IMR-90 (cell line): Measurements from ENCODE around the gene SREK1. TPM values are rescaled to one million over a fixed set of nuclear protein-coding genes. Genes with fewer than 3 reads are reported as not detected.
A peak's percentile ranks its signal among the peaks of the same experiment; 100 is the strongest.

ENCODE experiments used
- ATAC-seq: fragments of 200-7000 bp; cut with Tn5 transposase; 2 replicates; pipeline ENCODE4 v1.9.1; 2020; ENCODE audit warnings: low read depth, mild to moderate bottlenecking, moderate library complexity
- BruUV-seq: library from RNA; stranded (reverse); fragments of 400-500 nt; replicated peaks from 2 replicates; lab custom pipeline; 2021; lab: Mats Ljungman, UMichigan
- CTCF ChIA-PET: fragments of 300-600 bp; formaldehyde crosslinking; extraction: SDS; loops from one replicate; lab custom pipeline; 2021; ENCODE audit warnings: antibody characterized with exemption; lab: Yijun Ruan, JAX
- POLR2A ChIA-PET: fragments of 300-600 bp; sonication (Branson Sonifier 250); formaldehyde crosslinking; loops from one replicate; lab custom pipeline; 2022; ENCODE audit warnings: antibody characterized with exemption; ENCODE audit not compliant: unreplicated experiment; lab: Charles Lee
- DNase-seq: peaks from one replicate; pipeline ENCODE4 v3.0.0; 2013
- H2AFZ ChIP-seq: replicated peaks from 2 replicates; pipeline ENCODE3; 2013; ENCODE audit warnings: low read length, mild to moderate bottlenecking; ENCODE audit not compliant: poor library complexity
- H2AK5ac ChIP-seq: 2 replicates; pipeline ENCODE4 v1.6.1; 2013; ENCODE audit warnings: low read depth, low read length, inconsistent platforms
- H2AK9ac ChIP-seq: replicated peaks from 2 replicates; pipeline ENCODE3; 2013; ENCODE audit warnings: mild to moderate bottlenecking, low read depth, low read length, moderate library complexity; ENCODE audit not compliant: poor library complexity
- H2BK120ac ChIP-seq: 2 replicates; pipeline ENCODE4 v1.6.1; 2013; ENCODE audit warnings: low read depth, low read length, inconsistent platforms
- H2BK15ac ChIP-seq: 3 replicates; pipeline ENCODE4 v1.6.1; 2013; ENCODE audit warnings: low read depth, low read length, inconsistent platforms
- H2BK20ac ChIP-seq: 2 replicates; pipeline ENCODE4 v1.6.1; 2013; ENCODE audit warnings: low read depth, mild to moderate bottlenecking, inconsistent platforms, low read length, moderate library complexity
- H2BK5ac ChIP-seq: 2 replicates; pipeline ENCODE4 v1.6.1; 2013; ENCODE audit warnings: mild to moderate bottlenecking, low read depth, low read length, inconsistent platforms; ENCODE audit not compliant: poor library complexity, severe bottlenecking
- H3K14ac ChIP-seq: replicated peaks from 2 replicates; pipeline ENCODE4 v1.6.1; 2013; ENCODE audit warnings: low read depth, low read length, inconsistent platforms
- H3K18ac ChIP-seq: 2 replicates; pipeline ENCODE4 v1.6.1; 2013; ENCODE audit warnings: low read depth, low read length, control low read depth
- H3K23ac ChIP-seq: 2 replicates; pipeline ENCODE4 v1.6.1; 2013; ENCODE audit warnings: low read depth, low read length, inconsistent platforms
- H3K27ac ChIP-seq: 2 replicates; pipeline ENCODE4 v1.5.1; 2013; ENCODE audit warnings: mild to moderate bottlenecking, control low read depth, low read length; ENCODE audit not compliant: insufficient read depth
- H3K27me3 ChIP-seq: 2 replicates; pipeline ENCODE4 v1.6.1; 2013; ENCODE audit warnings: low read length; ENCODE audit not compliant: control insufficient read depth, insufficient read depth
- H3K36me3 ChIP-seq: 2 replicates; pipeline ENCODE4 v1.6.1; 2013; ENCODE audit warnings: low read length, mixed read lengths; ENCODE audit not compliant: control insufficient read depth, insufficient read depth
- H3K4ac ChIP-seq: 2 replicates; pipeline ENCODE4 v1.6.1; 2013; ENCODE audit warnings: low read depth, low read length, inconsistent platforms
- H3K4me1 ChIP-seq: 2 replicates; pipeline ENCODE4 v1.6.1; 2013; ENCODE audit warnings: low read length, mixed read lengths; ENCODE audit not compliant: control insufficient read depth, insufficient read depth
- H3K4me2 ChIP-seq: 2 replicates; pipeline ENCODE4 v1.6.1; 2013; ENCODE audit warnings: low read depth, mild to moderate bottlenecking, control low read depth, low read length, moderate library complexity
- H3K4me3 ChIP-seq: 2 replicates; pipeline ENCODE4 v1.5.1; 2013; ENCODE audit warnings: low read depth, mild to moderate bottlenecking, control low read depth, low read length, moderate library complexity; ENCODE audit not compliant: insufficient read depth
- H3K56ac ChIP-seq: 2 replicates; pipeline ENCODE4 v1.6.1; 2013; ENCODE audit warnings: low read length, inconsistent platforms; ENCODE audit not compliant: insufficient read depth; ENCODE audit errors: extremely low read depth
- H3K79me1 ChIP-seq, 2 experiments: 2 replicates each; pipeline ENCODE4 v1.6.1; 2013; ENCODE audit warnings: low read length in 2 of 2, inconsistent platforms in 1 of 2, low read depth in 1 of 2
- H3K9ac ChIP-seq: 2 replicates; pipeline ENCODE4 v1.6.1; 2013; ENCODE audit warnings: low read depth, low read length, control low read depth
- H3K9me1 ChIP-seq: 2 replicates; pipeline ENCODE4 v1.6.1; 2013; ENCODE audit warnings: low read length, inconsistent platforms; ENCODE audit not compliant: insufficient read depth
- H3K9me3 ChIP-seq: 2 replicates; pipeline ENCODE4 v1.6.1; 2013; ENCODE audit warnings: low read length; ENCODE audit not compliant: control insufficient read depth, insufficient read depth
- H4K20me1 ChIP-seq: 2 replicates; pipeline ENCODE4 v1.6.1; 2013; ENCODE audit warnings: low read length, inconsistent platforms; ENCODE audit not compliant: insufficient read depth
- H4K5ac ChIP-seq: 2 replicates; pipeline ENCODE4 v1.6.1; 2013; ENCODE audit warnings: mild to moderate bottlenecking, low read depth, low read length, control low read depth
- H4K8ac ChIP-seq, 2 experiments: 2 replicates each; pipeline ENCODE4 v1.6.1; 2013; ENCODE audit warnings: low read depth in 2 of 2, low read length in 2 of 2, control low read depth in 1 of 2, inconsistent platforms in 1 of 2
- H4K91ac ChIP-seq: 2 replicates; pipeline ENCODE4 v1.6.1; 2013; ENCODE audit warnings: low read depth, low read length, inconsistent platforms; ENCODE audit not compliant: insufficient read depth
- BHLHE40 ChIP-seq: fragments of 150-350 bp; IDR thresholded peaks from 2 replicates; pipeline ENCODE4 v1.6.1; 2016; ENCODE audit warnings: mild to moderate bottlenecking, low read depth, low read length
- CEBPB ChIP-seq: IDR thresholded peaks from 2 replicates; pipeline ENCODE4 v1.6.1; 2012; ENCODE audit warnings: low read depth, low read length, improper control_type of control experiment
- MAFK ChIP-seq: IDR thresholded peaks from 2 replicates; pipeline ENCODE4 v1.6.1; 2012; ENCODE audit warnings: low read depth, low read length, improper control_type of control experiment
- MAZ ChIP-seq: IDR thresholded peaks from 2 replicates; pipeline ENCODE4 v1.6.1; 2012; ENCODE audit warnings: low read depth, mild to moderate bottlenecking, low read length, improper control_type of control experiment, moderate library complexity, borderline replicate concordance
- whole genome bisulfite sequencing, 2 experiments: methylation state at CpG; one replicate each; pipeline versions ENCODE4 v1.1.5 to v1.1.7; 2013; ENCODE audit warnings: missing lambda C conversion rate in 2 of 2; ENCODE audit not compliant: insufficient read length in 1 of 2; ENCODE audit errors: extremely low coverage in 2 of 2; 5-methylcytosine and 5-hydroxymethylcytosine counted together
- dilution Hi-C: fragments of 300-500 bp; cut with HindIII; formaldehyde crosslinking; loops from one replicate; pipeline ENCODE4 v1.14.3; 2018; ENCODE audit warnings: low sequenced_read_pairs; ENCODE audit not compliant: unreplicated experiment
- in situ Hi-C: fragments of 300-500 bp; cut with MboI; formaldehyde crosslinking; loops from 3 replicates; pipeline ENCODE4 v1.14.3; 2019; ENCODE audit warnings: low sequenced_read_pairs, inconsistent platforms, mixed read lengths
- intact Hi-C: fragments of 100-400 bp; cut with micrococcal nuclease; formaldehyde crosslinking; loops from 2 replicates; pipeline ENCODE4 v1.10.0; 2022
- polyA plus RNA-seq, 3 experiments: library from polyadenylated mRNA; depleted of rRNA; stranded (reverse); fragments of >200 nt; gene quantifications; 2 replicates each; pipeline ENCODE4 v1.2.3, GENCODE V29; 2012; ENCODE audit warnings: low replicate concordance in 1 of 3
- total RNA-seq: library from RNA; depleted of rRNA; stranded (reverse); fragments of >200 nt; gene quantifications from 2 replicates; pipeline ENCODE4 v1.2.3, GENCODE V29; 2012

Gene SREK1
- total and polyA plus RNA-seq, 2 of the 4 experiments (the other 2 are of a cell fraction), result 23.0 to 36.2 TPM

DNA sequence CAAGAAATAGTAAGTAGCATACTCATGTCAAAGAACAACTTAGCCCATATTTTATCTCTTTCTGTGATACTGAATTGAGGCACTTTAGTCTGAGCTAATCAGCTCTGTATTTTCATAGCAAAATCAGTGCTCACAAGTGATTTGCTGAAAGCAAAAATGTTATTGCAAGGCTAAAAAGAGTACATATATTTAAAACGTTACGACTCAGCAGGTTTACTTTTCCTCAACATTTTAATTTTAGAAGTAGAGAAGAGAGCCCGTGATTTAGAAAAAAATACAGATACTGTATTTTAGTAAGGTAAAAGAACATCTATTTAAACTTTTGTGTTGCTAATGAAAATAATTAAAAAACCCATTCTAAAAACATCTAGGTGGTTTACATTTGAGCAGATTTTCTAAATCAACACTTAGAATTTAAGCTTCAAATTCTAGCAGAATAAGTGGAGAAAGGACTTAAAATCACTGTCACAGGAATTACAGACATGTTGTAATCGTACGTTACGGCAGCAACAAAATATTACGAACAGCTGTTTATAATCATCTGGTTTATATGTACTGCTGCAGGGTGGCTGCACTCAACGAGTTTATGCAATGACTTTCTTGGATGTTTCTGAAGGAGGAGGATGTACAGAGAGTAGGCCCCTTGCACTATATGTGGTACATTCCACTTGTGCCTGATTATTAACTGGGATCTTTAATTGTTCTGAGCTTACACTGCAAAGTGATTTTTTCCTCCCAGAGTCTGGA lies 20.1 kb downstream of the SREK1 start:
- Histone ChIP-seq H3K9me3 (no peaks in the 10 kb centered on the region), H2AK5ac (no peak overlapping the region), H4K20me1 (no peaks in the 10 kb centered on the region), H3K14ac (no peak overlapping the region), H2BK120ac (no peak overlapping the region), H3K9me1 (no peaks in the 10 kb centered on the region), H3K4me1 (no peaks in the 10 kb centered on the region), H3K27me3 (no peaks in the 10 kb centered on the region), H3K56ac (no peak overlapping the region), H4K5ac (no peak overlapping the region), H2AK9ac (no peak overlapping the region), H3K9ac (no peak overlapping the region), H3K4ac (no peak overlapping the region), H2AFZ (no peak overlapping the region), H2BK20ac (no peak overlapping the region), H3K36me3 (peaks cover 23% of the 10 kb centered on the region), H3K4me3 (no peak overlapping the region), H3K18ac (no peak overlapping the region), H2BK15ac (no peak overlapping the region), H4K91ac (no peak overlapping the region), H3K27ac (no peak overlapping the region), H3K79me1 (peaks cover 22 to 37% of the 10 kb centered on the region in 2 experiments), H3K23ac (no peak overlapping the region), H2BK5ac (no peak overlapping the region), H4K8ac (no peak overlapping the region), H3K4me2 (no peak overlapping the region)
- dilution Hi-C loops (no loop called here), in situ Hi-C loops (no loop called here), intact Hi-C loops (no loop called here)
- TF ChIP-seq MAFK, result peak; percentile 56
- no peak for TF ChIP-seq BHLHE40
- 0 out of 2 replicates have a peak, but pooled peaks have one; percentile 12 for TF ChIP-seq CEBPB
- no peak for TF ChIP-seq MAZ
- peak; percentile 84 for ATAC-seq
- no CpG with 5 or more reads among the region's 8 CpGs for WGBS, 2 experiments
- BruUV-seq, result no TSS peak
- POLR2A ChIA-PET, result no interaction called here
- CTCF ChIA-PET, result interaction anchor here (1.2 kb wide), 1 partner anchor 12 kb away, joined by 4 read pairs; no protein-coding TSS in a partner anchor
- DNase-seq, result peak; percentile 71
